NCI-H146 treated with DMSO at 0.1 percent for 48 hours (cell line): ENCODE results near the gene BET1L.
"Not testable (repeated sequence)": the region's sequence is repeated elsewhere in the genome, so short reads cannot be mapped to it uniquely, and the experiment has no call there.

Experiments used
- DNase-seq: peaks from one replicate; lab custom pipeline; 2025; ENCODE audit not compliant: unreplicated experiment; lab: John Stamatoyannopoulos, UW

BET1L gene

GRCh38 chr11:230431-230830 is 23.2 kb upstream of the BET1L start:
- DNase-seq = no peak

- DNase-seq = no peak
Measured at GRCh38 chr11:227824-228379, 20.7 kb upstream of the BET1L start.

DNA sequence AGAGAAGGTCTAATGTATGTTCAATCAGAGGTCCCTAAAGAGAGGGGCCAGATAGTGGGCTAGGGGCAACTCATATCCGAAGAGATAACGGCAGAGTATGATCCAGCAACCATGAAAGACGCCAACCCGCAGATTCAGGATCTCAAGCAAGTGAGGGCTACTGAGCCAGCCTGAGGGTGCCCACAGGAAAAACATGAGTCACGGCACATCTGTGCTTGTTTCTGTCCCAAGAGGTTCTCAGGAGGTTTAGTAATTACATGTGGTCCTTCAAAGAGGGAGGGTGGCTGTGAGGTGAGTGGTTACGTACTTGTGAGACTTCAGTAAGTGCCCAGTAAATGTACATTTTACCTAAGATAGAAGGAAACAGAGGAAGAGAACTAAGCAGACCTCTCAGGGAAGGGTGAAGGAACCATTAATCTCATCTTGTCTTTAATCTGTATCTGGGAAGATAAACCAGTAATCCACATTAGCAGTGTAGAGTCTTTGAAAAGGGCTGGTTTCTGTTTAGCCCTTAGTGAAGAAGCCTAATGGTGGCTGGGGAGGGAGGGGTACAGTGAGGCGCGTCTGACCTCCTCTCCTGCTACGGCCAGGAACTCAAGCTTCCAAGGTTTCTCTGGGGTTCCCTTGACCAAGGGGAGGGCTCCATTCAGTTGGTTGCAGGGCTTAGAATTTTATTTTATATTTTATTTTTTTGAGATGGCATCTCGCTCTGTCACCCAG is 18.7 kb upstream of the BET1L start:
- no peak for DNase-seq

GRCh38 chr11:224424-224823 is 17.2 kb upstream of the BET1L start:
- DNase-seq = no peak

DNA sequence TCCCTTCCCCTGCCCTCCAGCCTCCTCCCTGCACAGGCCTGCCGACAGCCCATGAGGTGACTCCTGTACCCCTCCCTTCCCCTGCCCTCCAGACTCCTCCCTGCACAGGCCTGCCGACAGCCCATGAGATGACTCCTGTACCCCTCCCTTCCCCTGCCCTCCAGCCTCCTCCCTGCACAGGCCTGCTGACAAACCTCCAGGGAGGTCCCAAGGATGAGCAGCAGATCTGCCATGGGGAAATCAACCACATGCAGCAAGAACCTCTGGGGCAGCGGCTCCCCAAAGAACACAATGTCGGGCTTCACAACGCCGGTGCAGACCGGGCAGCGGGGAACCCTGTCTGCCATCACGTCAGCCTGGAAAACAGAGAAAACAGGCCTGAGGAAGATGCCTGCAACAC is 16.7 kb upstream of the BET1L start:
- no peak for DNase-seq

DNA sequence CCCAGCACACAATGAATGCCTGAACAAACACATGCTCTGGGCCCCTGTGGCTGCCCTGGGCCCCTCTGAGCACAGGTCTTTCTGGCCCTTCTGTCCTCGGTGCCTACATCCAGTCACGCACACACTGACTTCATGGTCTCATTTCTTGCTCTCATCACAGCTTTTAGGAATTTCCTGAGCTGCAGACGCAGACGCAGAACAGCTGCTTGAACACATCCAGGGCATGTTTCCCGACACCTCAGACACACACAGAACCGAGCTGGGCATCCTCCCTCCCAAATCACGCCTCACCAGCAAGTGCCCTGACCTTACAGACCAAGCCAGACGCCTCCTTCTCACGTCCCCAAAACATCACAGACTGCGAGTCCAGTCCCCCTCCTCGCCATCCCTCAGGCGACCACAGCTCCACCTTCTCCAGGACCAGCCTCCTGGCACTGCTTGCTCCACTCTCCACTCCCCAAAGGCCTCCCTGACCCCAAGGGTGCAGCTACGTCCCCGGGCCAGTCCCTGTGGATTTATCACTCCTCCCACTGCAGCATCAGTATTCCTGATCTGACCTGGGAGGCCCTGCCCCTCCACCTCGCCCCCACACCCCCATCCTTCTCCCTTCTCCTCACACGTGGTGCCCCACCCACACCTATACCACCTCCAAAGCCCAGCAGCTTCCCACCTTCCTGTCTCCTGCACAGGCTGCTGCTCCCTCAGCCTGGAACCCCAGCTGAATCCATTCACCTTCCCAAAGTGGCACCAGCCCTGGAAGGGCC is 16.0 kb upstream of the BET1L start:
- no peak for DNase-seq

GRCh38 chr11:221998-222789 is 15.0 kb upstream of the BET1L start:
- no peak for DNase-seq

DNA sequence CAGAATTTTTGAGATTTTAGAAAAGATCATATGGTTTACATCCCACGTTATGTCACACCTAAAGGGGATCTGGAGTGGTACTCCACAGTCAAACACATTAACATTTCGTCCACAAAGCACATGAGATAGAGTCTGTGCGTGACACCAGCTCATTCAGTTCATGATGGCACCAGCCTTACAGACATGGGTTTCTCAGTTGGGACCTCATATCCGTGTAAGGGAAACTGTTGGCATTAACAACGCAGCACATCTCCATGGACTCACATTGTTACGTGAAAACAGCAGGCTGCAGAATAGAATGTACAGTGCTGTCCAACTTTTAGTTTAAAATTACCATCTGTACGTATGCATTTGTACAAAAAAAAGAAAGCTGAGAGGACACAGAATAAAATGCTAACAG is 14.3 kb upstream of the BET1L start:
- DNase-seq = no peak

- DNase-seq = not testable (repeated sequence)
Measured at GRCh38 chr11:220641-221215, 13.5 kb upstream of the BET1L start.

- no peak for DNase-seq
Measured at GRCh38 chr11:218815-219593, 11.8 kb upstream of the BET1L start.

- DNase-seq = no peak
Measured at GRCh38 chr11:217704-218103, 10.5 kb upstream of the BET1L start.

DNA sequence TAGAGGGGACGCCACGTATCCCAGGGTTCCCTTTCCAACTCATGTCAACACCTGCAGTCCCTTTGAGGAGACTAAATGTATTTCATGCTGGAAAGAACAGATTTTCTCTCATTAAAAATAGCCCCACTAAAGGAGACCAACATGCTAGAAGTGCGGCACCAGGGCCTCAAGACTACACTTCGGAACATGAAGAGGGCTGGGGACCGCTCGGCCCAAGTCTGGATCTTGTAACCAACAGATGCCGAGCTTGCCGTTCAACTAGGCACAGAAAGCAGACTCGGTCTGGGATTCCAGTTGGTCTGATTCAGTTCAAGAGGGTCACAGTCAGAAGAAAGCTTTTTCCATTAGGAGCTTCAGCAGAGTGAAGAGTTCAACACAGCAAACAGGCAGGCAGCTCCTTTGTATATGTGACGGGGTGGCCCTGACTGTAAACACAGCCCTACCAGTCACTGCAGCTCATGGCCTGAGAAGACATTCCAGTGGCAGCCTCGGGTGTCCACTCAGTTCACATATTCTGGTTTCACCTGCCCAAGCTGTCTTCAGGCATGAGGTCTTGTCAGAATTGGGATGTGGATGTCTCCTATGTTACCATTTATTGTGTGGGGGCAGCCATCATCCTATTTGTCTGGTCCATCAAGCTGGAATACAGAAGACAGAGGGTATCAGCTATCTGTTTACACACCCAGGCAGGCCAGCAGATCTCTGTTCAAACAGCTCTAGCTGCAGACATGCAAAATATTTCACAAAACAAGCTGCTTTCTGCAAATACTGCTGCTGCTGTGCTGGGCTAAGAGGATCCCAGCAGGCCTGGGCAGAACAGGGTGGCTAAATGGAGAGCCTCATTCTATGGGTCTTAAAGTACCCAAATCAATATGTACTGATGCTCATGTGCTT is 9.1 kb upstream of the BET1L start:
- no peak for DNase-seq

GRCh38 chr11:215581-216037 is 8.4 kb upstream of the BET1L start:
- DNase-seq = no peak

- DNase-seq = no peak
Measured at GRCh38 chr11:214083-214482, 6.9 kb upstream of the BET1L start.

DNA sequence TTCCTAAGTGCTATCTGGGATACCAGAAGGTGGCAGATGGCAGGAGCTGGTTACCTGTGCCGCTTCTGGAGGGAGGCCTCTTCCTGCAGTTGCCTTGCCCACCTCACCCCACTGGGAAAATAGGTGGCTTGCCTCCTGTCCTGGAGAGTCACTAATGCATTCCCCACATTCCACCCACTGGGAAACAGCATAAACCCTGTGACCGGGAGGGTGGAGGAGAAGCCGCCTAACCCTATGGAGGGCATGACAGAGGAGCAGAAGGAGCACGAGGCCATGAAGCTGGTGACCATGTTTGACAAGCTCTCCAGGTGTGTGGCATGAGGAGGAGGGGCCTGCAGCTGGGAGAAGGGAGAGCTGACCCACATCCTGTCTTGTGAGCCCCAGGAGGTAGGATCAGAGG is 5.9 kb upstream of the BET1L start:
- DNase-seq = no peak

GRCh38 chr11:212150-213100 is 5.2 kb upstream of the BET1L start:
- DNase-seq = no peak

DNA sequence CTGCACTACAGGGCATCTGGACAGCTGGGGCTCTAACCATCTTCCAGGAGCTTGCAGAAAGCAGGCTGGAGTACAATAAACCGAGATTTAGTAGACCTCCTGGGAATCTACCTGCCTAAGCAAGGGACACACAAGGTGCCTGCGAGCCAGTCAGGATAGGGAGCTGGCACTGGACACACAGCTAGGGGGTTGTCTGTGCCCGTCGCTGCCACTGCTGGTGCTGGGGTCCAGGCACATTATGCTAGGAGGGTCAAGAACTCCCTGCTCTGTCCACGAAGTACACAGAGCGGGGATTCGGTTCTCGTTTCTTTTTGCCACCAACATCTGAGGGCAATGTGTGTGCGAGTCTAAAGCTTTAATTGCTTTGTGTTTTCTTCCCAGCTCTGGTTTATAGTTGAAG is 4.5 kb upstream of the BET1L start:
- DNase-seq = no peak

DNA sequence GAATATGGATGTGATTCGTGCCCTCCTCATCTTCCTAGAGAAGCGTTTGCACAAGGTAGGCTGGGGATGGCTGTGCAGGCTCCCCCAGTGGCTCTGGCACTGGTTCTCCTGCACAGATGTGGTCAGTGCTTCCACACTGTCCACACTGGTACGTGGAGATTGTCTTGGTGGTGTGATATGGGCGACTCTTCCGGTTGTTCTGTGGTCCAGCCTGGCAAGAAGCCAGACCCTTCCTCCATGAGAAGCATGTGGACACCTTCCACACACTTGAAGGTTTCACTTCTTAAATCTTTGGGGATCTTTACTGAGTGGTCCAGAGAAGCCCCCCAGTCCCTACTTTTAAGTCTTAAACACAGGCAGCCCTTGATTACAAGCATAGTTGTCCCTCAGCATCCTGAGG is 4.1 kb upstream of the BET1L start:
- DNase-seq = no peak
